Astrocyte of the cerebellum (primary cell): ENCODE data around the gene KBTBD13.
A peak's percentile ranks its signal among the peaks of the same experiment; 100 is the strongest.

Experiments used
- DNase-seq: peaks from one replicate; pipeline ENCODE4 v3.0.0-alpha.2; 2011; ENCODE audit warnings: low read depth
- H3K4me3 ChIP-seq: 2 replicates; pipeline ENCODE4 v1.5.1; 2011; ENCODE audit warnings: mild to moderate bottlenecking, low read depth, low read length, moderate library complexity
- CTCF ChIP-seq: IDR thresholded peaks from 2 replicates; pipeline ENCODE4 v1.5.1; 2012; ENCODE audit warnings: low read length, low read depth, moderate library complexity, mild to moderate bottlenecking; ENCODE audit errors: missing control alignments
- in situ Hi-C: cut with HindIII; loops from 2 replicates; pipeline ENCODE4 v1.10.0; 2017; ENCODE audit warnings: low sequenced_read_pairs

The KBTBD13 gene

GRCh38 chr15:65076486-65077290 lies at the start of gene KBTBD13:
Gene KBTBD13 (plus strand): TSS chr15:65076746. CDS start chr15:65076816, 70 bp downstream.
- in situ Hi-C loops = no loop called here
- no peak within 1 kb of the TSS for H3K4me3 ChIP-seq
- DNase-seq = no peak
- no peak for TF ChIP-seq CTCF

GRCh38 chr15:65026756-65027155 lies 49.8 kb upstream of the KBTBD13 start:
- in situ Hi-C loops = no loop called here
- no peak overlapping the region for H3K4me3 ChIP-seq
- no peak for DNase-seq
- TF ChIP-seq CTCF = no peak

GRCh38 chr15:65027593-65027992 lies 49.0 kb upstream of the KBTBD13 start:
- TF ChIP-seq CTCF = no peak
- H3K4me3 ChIP-seq = no peak overlapping the region
- no peak for DNase-seq
- in situ Hi-C loops = no loop called here

GRCh38 chr15:65028338-65028737 lies 48.2 kb upstream of the KBTBD13 start:
- no peak for DNase-seq
- H3K4me3 ChIP-seq = peak overlapping the region; percentile 67
- TF ChIP-seq CTCF = no peak
- in situ Hi-C loops = no loop called here

GRCh38 chr15:65028921-65029735 lies 47.4 kb upstream of the KBTBD13 start, which contains the start of gene MTFMT:
Gene MTFMT (minus strand): TSS chr15:65029639. CDS start chr15:65029613, 26 bp downstream.
- DNase-seq = peak; percentile 33
- in situ Hi-C loops = no loop called here
- H3K4me3 ChIP-seq = peak within 1 kb of the TSS; percentile 67
- no peak for TF ChIP-seq CTCF

GRCh38 chr15:65029736-65030208 lies 46.8 kb upstream of the KBTBD13 start:
- in situ Hi-C loops = no loop called here
- peak overlapping the region; percentile 67 for H3K4me3 ChIP-seq
- TF ChIP-seq CTCF = no peak
- DNase-seq = no peak
